Measurements from ENCODE around the gene TES.

Gene TES

GRCh38 chr7:116185956-116186355, 24.4 kb upstream of the TES start:
- no peak overlapping the region for H3K4me3 ChIP-seq (ENCODE audit: low read length)
- no peak for DNase-seq (ENCODE audit: low read depth, low spot score)

GRCh38 chr7:116187400-116187799, 22.9 kb upstream of the TES start:
- no peak overlapping the region for H3K4me3 ChIP-seq (ENCODE audit: low read length)
- DNase-seq (ENCODE audit: low read depth, low spot score) = no peak

- no peak overlapping the region for H3K4me3 ChIP-seq (ENCODE audit: low read length)
- no peak for DNase-seq (ENCODE audit: low read depth, low spot score)
These were observed 16.8 kb upstream of the TES start for GRCh38 chr7:116193329-116194087.

GRCh38 chr7:116194115-116194514, 16.2 kb upstream of the TES start:
- DNase-seq (ENCODE audit: low read depth, low spot score) = no peak
- H3K4me3 ChIP-seq (ENCODE audit: low read length) = no peak overlapping the region

- DNase-seq (ENCODE audit: low read depth, low spot score) = no peak
- H3K4me3 ChIP-seq (ENCODE audit: low read length) = no peak overlapping the region
These were observed 14.9 kb upstream of the TES start for GRCh38 chr7:116195451-116195850.

GRCh38 chr7:116196947-116197346, 13.4 kb upstream of the TES start:
- DNase-seq (ENCODE audit: low read depth, low spot score) = no peak
- no peak overlapping the region for H3K4me3 ChIP-seq (ENCODE audit: low read length)

- no peak for DNase-seq (ENCODE audit: low read depth, low spot score)
These were observed 13.0 kb upstream of the TES start for GRCh38 chr7:116197360-116197759.

GRCh38 chr7:116198748-116199410, 11.5 kb upstream of the TES start:
- no peak for DNase-seq (ENCODE audit: low read depth, low spot score)
- H3K4me3 ChIP-seq (ENCODE audit: low read length) = no peak overlapping the region

More at GRCh38 chr7:116197360-116197759, 13.0 kb upstream of the TES start:
- H3K4me3 ChIP-seq (ENCODE audit: low read length) = no peak overlapping the region

GRCh38 chr7:116200963-116201362, 9.4 kb upstream of the TES start:
- H3K4me3 ChIP-seq (ENCODE audit: low read length) = no peak overlapping the region
- no peak for DNase-seq (ENCODE audit: low read depth, low spot score)

GRCh38 chr7:116206141-116206540, 4.2 kb upstream of the TES start:
- no peak for DNase-seq (ENCODE audit: low read depth, low spot score)
- H3K4me3 ChIP-seq (ENCODE audit: low read length) = no peak overlapping the region

- DNase-seq (ENCODE audit: low read depth, low spot score) = no peak
- H3K4me3 ChIP-seq (ENCODE audit: low read length) = no peak overlapping the region
These were observed 1.4 kb upstream of the TES start for GRCh38 chr7:116208919-116209318.

- no peak overlapping the region for H3K4me3 ChIP-seq (ENCODE audit: low read length)
These were observed 723 bp upstream of the TES start for GRCh38 chr7:116209561-116210070.

GRCh38 chr7:116211006-116211912, 920 bp downstream of the TES start:
- no peak overlapping the region for H3K4me3 ChIP-seq (ENCODE audit: low read length)
- peak; percentile 64 for DNase-seq (ENCODE audit: low read depth, low spot score)

More at GRCh38 chr7:116209561-116210070, 723 bp upstream of the TES start:
- DNase-seq (ENCODE audit: low read depth, low spot score) = no peak

GRCh38 chr7:116211913-116212596, 1.7 kb downstream of the TES start:
- no peak overlapping the region for H3K4me3 ChIP-seq (ENCODE audit: low read length)
- no peak for DNase-seq (ENCODE audit: low read depth, low spot score)

GRCh38 chr7:116212869-116213268, 2.5 kb downstream of the TES start:
- no peak overlapping the region for H3K4me3 ChIP-seq (ENCODE audit: low read length)

GRCh38 chr7:116213361-116214130, 3.2 kb downstream of the TES start:
- DNase-seq (ENCODE audit: low read depth, low spot score) = no peak
- no peak overlapping the region for H3K4me3 ChIP-seq (ENCODE audit: low read length)

More at GRCh38 chr7:116212869-116213268, 2.5 kb downstream of the TES start:
- no peak for DNase-seq (ENCODE audit: low read depth, low spot score)

- no peak overlapping the region for H3K4me3 ChIP-seq (ENCODE audit: low read length)
- no peak for DNase-seq (ENCODE audit: low read depth, low spot score)
These were observed 4.6 kb downstream of the TES start for GRCh38 chr7:116214921-116215320.

- no peak for DNase-seq (ENCODE audit: low read depth, low spot score)
- no peak overlapping the region for H3K4me3 ChIP-seq (ENCODE audit: low read length)
These were observed 5.2 kb downstream of the TES start for GRCh38 chr7:116215551-116215950.
